GM21447 (cell line): ENCODE results near the gene ANXA5.

ENCODE experiments used
- ATAC-seq: cut with Tn5 transposase; IDR thresholded peaks from one replicate; pipeline ENCODE4 v1.9.1; 2021; ENCODE audit not compliant: unreplicated experiment

Gene ANXA5

DNA sequence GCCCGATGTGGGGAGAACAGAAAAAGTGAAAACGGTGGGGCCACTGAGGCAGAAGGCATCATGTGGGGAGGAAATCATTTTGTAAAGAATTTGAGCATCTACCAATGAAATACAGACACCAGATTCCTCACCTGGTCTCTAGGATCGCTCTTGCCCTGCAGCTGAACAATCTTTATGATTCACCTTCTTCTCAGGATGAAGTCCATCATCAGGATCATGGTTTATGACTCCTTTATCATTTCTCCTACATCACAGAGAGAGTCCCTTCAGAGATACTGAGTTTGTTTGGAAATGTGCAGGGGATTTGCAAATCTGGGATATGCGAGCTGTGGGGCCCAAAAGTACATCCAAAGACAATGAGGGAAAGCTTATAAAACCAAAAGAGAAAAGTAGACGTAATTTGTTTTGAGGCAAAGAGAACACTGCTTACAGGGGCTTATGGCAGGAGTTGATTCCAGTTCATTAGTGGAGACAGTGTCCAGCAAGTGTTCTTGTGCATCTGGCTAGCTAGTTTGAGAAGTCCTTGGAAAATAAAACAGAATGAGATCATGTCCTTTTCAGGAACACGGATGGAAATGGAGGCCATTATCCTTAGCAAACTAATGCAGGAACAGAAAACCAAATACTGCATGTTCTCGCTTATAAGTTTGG is 15.3 kb upstream of the ANXA5 start:
- no peak for ATAC-seq

DNA sequence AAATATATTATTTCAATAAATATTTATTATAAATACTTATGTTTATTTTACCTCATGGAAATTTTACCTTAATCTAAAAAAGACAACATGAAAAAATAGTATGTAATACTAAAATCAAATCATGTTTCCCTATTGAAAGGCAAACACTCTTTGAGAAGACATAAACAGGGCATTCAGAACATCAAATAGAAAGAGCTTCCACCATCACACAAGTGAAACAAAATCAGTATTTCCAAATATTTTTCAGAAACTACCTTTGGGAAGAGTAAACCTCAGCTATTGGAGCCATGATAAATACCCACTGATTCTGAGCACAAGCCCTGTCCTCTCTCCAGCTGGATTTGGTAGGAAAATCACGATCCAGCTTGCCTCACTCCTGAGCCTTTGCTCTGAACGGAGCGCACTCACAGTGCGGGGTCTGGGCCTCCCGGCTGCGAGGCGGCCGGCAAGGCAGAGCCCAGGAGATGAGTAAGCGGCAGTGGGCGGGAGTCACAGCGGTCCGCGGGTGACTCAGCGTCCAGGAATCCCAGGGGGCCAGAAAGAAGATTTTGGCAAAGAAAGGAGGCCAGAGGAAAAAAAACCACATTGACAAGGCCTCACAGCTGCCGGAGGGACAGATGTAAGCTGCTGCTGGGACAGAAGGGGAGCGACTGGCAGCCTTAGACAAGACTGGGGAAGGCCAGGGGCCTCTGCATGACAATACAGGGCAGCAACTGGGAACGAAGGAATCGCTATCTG is 14.7 kb upstream of the ANXA5 start:
- peak; percentile 95 for ATAC-seq

DNA sequence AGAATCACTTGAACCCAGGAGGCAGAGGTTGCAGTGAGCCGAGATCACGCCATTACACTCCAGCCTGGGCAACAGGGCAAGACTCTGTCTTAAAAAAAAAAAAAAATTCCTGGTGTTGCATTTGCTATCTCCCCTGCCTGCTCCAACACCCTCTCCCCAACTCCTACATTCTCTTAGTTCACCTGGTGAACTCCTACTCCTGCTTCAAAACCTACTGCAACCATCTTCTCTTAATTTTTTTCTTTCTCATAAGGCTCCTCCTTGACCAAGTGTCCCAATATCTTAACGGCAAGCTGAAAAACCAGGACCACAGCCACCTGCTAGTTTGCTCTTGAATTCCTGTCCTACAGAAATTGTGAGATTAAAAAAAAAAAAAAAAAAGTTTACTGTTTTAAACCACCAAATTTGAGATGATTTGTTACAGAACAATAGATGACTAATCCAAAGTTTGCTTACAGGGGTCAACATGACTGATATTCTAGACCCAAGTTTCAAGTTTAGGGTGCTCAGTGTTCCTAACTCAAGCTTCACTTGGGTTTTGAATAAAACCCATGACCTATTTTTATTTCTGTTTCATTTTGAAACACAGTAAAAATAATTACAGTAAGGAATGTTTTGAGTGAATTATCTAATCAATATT is 13.1 kb upstream of the ANXA5 start:
- no peak for ATAC-seq

DNA sequence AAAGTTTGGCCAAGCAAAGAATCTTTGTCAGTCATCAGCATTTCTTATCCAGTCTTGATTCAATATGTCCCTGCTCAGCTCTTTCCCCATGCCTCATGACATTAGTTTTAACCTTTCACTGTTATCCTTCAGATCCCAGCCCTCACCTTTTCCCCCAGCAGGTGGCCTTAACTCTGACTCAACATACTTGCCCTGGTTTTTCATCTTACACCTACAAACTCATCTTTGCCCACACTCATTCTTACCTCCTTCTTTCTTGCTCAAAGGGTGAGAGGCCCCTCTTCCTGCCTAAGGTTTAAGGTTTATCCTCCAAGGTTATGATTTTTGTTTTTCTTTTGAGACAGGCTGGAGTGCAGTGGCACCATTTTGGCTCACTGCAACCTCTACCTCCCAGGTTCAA is 10.6 kb upstream of the ANXA5 start:
- ATAC-seq, result no peak

DNA sequence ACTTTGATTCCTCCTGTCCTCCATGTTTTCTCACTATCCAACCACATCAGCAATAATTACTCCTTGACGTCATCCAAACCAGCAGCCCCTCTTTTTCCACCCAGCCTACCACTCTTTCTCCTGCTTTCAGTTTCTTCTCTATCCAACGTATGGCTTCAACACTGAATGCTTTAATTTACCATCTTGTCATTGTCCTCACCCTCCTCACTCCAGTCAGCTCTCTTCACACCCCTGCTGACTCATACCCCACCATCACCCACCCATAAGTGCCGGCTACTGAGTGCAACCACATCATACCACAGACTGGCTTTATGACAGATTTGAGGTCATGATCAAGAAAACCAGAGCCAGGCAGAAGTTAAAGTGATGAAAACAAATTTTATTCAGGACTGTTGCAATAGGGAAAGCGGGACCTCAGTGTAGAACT is 9.8 kb upstream of the ANXA5 start:
- ATAC-seq, result no peak

DNA sequence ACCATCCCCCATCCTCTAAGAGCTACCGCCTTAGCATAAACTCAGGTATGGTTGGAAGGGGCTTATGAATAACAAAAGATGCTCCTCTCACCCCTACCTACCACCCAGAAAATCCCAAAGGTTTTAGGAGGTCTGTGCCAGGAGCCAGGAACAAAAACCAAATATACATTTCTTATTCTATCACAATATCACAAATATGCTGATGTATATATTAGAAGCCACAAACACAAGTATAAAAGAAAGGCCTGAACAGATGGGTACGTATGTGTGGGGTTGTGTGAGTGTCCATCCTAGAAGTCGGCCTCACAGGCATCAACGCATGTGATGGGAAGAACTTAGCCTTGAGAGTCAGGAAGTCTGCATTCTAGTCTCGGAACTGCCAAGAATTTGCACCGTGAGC is 8.7 kb upstream of the ANXA5 start:
- no peak for ATAC-seq

DNA sequence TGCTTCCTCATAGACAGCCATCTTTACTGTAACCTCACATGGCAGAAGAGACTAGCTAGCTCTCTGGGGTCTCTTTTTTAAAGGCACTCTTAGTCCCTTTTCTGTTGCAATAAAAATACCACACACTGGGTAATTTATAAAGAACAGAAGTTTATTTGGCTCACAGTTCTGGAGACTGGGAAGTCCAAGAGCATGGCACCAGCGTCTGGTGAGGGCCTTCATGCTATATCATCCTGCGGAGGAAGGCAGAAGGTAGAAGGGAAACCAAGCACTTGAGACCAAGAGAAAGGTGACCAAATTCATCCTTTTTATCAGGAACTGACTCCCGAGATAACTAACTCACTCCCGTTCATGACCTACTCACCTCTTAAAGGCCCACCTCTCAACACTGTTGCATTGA is 5.4 kb upstream of the ANXA5 start:
- ATAC-seq, result no peak

DNA sequence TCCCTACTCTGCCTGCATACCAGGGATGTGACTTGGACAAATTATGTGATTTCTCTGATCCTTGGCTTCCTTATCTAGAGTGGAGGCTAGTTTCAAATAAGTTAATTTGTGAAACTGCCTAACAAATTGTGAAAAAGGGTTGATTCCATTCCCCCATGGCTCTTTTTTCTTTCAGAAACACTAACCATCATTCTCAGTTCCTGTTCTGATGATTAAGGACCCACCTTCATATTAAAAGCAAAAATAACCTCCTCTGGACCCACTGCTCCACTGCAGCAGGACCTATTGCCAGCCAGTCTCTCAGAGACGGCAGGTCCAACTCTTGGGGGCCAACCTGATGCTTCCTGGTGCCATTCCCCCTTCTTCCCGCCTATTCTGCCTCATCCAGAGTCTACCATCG is 4.5 kb upstream of the ANXA5 start:
- ATAC-seq, result no peak

DNA sequence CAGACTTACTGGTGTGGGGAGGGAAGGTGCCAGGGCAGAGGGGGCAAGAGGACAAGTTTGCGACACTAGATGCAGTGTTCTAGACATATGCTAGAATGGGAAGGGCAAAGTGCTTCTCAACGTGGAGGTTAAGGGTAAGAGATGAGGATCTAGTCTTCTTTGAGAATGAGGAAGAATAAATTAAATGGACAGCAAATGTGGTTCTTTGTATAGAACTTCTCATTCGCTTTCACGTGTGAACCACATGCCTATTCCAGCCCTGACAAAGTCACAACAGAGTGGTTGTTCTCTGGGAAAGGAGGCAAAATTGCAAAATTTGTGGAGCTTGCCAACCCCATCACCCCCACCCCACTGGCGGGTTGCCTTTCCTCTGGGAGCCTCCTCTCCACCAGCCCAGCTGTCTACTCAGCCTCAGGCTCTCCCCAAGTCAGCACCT is 1.5 kb upstream of the ANXA5 start:
- no peak for ATAC-seq

DNA sequence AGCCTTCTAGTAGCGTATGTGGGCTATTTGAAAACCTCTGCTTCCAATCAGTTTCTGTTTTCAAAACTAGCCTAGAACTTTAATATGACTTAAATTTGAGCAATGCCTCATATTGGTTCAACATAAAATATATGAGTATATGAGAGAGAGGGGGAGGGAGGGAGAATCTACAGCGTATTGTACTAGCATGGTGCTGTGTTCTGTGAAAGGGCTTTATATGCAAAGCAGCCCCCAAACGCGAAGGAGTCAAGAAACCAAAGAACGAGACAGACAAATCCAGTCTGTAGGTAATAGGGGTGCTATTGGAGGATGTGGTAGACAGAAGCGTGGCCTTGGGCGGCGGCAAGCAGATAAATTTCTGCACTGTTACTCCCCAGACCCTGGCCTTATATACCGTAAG is 784 bp upstream of the ANXA5 start:
- ATAC-seq, result peak; percentile 12

DNA sequence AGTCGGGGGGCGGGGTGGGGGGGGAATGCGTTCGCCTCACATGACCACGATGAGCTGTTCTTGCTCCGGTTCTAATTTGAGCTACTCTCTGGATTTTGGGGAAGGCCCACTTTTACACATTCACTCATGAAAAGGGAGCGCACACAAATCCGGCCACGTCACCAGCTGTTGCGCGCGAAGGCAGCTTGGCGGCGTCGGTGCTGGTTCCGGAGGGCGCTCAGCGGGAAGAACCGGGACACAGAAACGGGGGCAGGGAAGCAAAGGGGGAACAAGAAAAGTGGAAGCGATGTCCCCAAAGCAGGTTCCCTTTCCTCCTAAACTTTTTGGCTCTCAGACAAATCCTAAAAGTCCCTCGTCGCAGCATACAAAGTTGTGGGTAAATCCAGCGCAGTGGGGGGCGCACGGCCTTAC is 605 bp downstream of the ANXA5 start:
- peak; percentile 37 for ATAC-seq

DNA sequence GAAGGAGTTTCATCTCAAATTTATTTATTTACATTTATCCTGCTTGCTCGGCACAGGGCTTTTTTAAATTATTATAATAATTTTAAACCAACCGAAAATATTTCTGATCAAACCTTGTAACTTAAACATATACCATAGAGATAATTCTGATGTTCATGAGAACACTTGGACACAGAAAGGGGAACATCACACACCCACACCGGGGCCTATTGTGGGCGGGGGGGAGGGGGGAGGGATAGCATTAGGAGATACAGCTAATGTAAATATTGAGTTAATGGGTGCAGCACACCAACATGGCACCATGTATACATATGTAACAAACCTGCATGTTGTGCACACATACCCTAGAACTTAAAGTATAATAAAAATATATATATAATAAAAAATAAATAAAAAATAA is 2.9 kb downstream of the ANXA5 start:
- no peak for ATAC-seq

DNA sequence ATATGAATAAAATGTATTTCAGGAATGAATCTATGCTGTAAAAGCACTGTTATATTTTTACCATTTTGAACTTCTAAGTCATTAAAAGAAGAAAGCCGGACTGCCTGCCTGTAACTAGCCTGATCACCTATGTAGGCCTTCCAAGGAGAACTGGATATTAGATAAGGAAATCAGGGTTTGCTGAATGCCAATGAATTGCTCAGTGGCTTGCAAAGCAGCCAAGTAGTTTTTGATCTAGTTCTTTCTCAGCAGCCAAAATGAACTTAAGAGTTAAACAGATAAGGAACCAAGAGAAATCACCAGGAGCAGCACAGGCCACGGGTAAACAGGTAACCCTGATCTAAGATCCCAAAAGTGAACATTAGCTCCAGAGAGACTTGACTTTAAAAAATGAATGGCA is 3.3 kb downstream of the ANXA5 start:
- ATAC-seq, result no peak

DNA sequence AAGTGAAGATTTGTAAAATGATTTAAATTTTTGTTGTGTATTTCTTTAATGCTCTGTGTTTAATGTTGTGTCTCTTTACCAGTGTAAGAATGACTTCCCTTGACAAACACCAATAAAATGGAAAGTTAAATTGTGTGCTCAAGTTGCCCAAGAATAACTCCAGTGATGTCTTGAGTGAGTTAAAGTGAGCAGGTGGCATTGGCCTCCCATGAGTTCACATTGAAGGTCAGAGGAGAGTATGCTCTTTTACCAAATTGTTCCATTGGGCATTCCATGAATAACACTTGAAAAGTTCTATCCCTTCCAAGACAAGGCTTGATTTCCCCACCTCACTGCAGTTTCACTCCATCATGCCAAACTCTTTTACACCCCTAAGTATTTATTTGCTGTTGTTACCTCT is 4.5 kb downstream of the ANXA5 start:
- ATAC-seq, result no peak

DNA sequence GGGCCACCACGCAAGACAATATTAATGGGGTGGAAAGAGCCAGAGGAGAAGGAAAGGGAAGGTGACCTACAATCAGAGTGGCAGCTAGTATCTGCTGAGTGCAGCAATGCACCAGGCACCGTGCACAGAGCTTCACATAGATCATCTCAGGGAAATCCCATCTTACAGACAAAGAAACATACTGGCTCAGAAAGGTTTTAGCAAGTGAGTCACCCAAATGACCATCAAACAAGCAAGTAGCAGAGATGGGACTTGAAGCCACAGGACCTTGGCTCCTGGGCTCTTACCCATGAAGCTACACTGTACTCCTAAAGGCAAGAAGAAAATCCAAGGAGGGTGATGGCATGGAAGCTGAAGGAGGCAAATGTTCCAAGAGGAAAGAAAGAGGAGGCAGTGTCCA is 6.8 kb downstream of the ANXA5 start:
- peak; percentile 46 for ATAC-seq

DNA sequence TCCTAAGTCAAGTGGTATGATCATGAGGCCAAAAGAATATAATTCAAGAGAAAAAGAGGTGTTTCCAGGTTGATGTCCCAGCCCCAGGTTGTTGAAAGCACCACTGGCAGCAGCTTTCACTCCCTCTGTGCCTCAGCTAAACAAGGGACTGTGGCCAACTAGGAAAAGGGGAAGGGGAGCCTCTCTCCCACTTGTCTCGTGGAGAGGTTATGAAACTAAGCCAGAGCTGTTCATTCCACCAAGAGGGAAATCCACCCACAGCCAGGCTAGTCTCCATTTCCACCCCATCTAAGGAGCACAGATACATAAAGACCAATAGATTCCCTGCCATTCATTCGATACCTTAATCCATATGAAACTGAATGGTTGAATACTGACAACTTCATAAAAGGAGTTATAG is 8.1 kb downstream of the ANXA5 start:
- no peak for ATAC-seq

DNA sequence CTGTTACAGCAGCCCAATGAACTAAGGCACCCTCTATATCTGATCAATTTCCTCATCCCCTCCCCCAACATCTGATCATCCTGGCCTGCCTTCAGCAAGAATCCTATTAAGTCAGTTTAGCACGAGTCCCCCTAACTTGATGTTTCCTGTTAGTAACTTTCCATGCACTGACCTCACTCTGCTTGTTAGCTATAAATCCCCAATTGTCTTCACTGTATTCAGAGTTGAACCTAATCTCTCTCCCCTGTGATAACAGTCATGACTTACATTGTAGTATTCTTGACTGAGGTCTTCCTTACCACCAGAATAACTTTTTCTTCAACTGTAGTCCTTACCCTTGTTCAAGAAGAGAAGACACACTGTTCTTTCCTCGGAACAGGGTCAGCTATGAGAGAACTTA is 8.5 kb downstream of the ANXA5 start:
- no peak for ATAC-seq

DNA sequence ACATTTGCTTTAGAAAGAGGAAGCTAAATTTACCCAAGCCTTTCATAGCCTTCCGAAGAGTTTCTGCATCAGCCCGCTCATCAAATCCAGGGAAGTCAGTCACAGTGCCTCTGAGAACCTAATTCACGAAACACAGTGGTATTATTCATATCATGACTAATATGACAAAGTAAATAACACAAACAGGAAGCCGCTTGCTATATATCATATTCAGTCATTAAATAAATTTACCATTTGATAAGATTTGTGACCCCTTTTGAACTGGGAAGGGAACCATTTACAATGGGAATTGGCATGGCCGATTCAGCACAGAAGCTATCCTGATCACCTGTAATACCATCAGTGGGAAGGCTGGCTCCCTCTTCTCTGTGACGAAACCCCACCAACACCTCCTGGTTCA is 10.5 kb downstream of the ANXA5 start:
- no peak for ATAC-seq

DNA sequence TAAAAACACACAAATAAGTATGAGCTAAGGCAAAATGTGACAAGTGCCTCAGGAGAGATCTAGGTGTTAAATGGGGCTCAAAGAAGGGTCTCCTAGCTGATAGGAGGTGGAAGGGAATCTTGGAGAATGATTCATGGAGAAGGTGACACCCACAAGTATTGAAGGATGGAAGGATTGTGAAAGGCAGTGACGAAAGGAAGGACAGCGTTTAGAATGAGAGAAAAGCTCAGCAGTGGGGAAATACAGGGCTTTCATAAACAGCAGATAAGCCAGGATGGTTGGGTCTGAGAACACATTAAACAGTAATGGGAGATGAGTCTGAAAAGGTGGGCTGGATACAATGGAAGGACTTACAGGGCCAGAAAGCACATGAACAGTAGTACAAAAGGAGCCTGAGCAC is 11.5 kb downstream of the ANXA5 start:
- ATAC-seq, result no peak

DNA sequence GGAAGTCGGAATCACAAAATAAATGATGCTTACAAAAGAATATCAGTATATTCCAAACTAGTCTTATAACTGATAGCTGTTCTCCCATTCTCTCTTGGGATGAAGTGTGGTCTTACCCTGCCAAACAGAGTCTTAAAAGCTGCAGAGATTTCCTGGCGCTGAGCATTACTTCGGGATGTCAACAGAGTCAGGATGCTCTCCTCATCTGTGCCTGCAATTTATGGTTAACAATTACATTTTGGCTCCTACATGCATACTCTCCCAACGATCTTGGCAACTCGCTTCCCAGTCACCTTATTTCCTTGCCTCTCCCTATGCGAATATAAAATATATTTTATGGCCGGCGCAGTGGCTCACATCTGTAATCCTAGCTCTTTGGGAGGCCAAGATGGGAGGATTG is 12.2 kb downstream of the ANXA5 start:
- ATAC-seq, result no peak

DNA sequence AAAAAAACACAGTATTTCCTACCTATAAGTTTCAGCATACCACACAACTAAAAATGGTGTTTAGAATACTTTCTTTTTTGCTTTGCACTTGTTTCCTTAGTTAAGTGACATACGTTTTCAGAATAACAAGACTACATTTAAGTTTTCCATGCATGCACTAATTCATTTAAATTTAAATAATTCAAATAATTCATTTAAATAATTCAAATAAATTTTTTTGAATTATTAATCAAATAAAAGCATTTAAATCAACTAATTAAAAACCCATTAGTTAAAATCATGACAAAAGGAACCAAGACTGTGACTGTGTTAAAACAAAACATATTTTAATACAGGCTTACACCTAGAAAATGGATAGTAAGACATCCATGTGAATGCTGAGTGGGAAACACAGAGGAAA is 12.8 kb downstream of the ANXA5 start:
- ATAC-seq, result no peak

DNA sequence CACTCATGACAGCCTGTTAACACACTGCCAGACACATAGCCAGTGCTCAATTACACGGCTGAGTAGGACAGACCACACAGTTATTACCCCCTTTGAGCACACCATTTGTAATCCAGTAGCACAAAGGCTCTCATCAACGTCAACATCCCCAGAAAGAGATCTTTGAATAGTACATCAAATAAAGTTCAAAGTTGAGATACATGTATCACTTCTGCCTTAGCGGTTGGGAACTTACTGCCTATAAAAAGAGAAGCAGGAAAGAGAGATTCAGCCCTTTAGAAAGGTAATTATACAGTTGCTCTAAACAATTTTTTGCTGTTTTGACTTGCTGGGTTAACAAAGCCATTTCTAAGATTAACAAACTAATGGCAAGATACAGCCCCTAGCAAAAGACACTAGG is 16.2 kb downstream of the ANXA5 start:
- no peak for ATAC-seq
